Uterus (tissue), 2 donors: ENCODE measurements around the gene DMBX1.

Source experiments
- CTCF ChIP-seq, 4 experiments: fragments of 200-600 bp in 2 of 4; fragments of 450-650 bp in 2 of 4; sonication (generic) in 2 of 4; IDR thresholded peaks; one replicate each; pipeline ENCODE4 v1.5.1; 2016 to 2019; ENCODE audit warnings: antibody characterized with exemption in 4 of 4, mild to moderate bottlenecking in 2 of 4, moderate library complexity in 1 of 4
- POLR2A ChIP-seq, 2 donors: fragments of 450-650 bp; IDR thresholded peaks; one replicate each; pipeline ENCODE4 v1.6.1; 2016; ENCODE audit warnings: antibody characterized with exemption in 2 of 2, mild to moderate bottlenecking in 1 of 2, moderate library complexity in 1 of 2

GRCh38 chr1:46503421-46503820 lies 13.8 kb downstream of the DMBX1 start:
- TF ChIP-seq POLR2A (IDR thresholded peaks at IDR 0.05) (no peak), CTCF (IDR thresholded peaks at IDR 0.05) (no peak)
